ENCODE results near the gene CIART.
"Not testable (repeated sequence)": the region's sequence is repeated elsewhere in the genome, so short reads cannot be mapped to it uniquely, and the experiment has no call there.

CIART gene

DNA sequence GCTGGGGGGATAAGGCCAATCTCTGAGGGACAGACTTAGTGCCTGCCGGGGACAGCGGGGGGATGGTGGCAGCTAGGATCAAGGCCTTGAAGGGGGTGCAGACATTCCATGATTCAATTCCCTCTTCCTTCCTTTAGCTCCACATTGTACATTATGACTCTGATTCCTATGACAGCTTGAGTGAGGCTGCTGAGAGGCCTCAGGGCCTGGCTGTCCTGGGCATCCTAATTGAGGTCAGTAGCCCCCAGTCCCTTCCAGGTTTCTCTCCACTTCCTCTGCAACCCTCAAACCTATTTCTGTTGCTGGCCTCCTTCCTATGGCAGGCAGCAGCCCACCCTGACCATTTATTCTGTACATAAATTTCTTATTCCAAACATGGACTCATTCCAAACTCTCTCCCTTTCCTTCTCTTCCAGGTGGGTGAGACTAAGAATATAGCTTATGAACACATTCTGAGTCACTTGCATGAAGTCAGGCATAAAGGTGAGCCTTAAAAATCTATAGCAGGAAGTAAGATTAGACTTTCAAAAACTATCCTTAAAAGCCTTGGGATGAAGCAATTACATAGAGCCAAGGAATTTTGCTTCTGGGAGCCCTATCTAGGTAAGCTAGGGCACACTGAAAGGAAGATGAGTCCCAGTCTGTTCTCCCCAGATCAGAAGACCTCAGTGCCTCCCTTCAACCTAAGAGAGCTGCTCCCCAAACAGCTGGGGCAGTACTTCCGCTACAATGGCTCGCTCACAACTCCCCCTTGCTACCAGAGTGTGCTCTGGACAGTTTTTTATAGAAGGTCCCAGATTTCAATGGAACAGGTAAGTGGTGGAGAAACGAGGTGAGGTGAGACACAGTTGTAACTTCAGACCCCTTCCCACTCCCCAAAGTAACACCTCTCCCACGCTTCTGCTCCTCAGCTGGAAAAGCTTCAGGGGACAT lies 19.7 kb upstream of the CIART start:
- DNase-seq (ENCODE audit: low read depth in 3 of 3): no peak

DNA sequence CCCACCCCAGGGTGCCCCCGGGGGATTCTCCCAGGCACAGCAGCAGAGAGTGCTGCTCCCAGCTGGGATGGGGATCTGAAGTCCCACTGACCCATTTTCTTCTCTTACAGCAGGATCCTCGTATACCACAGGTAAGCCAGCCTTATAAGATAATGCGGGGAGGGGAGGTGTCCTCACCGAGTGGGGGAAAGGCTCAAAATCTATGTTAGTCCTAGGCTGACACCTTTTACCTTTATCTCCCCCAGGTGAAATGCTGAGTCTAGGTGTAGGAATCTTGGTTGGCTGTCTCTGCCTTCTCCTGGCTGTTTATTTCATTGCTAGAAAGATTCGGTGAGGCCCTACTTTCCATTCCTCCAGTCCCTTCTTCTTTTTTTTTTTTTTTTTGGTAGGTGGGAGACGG lies 18.8 kb upstream of the CIART start:
- DNase-seq (ENCODE audit: low read depth in 3 of 3): no peak

DNA sequence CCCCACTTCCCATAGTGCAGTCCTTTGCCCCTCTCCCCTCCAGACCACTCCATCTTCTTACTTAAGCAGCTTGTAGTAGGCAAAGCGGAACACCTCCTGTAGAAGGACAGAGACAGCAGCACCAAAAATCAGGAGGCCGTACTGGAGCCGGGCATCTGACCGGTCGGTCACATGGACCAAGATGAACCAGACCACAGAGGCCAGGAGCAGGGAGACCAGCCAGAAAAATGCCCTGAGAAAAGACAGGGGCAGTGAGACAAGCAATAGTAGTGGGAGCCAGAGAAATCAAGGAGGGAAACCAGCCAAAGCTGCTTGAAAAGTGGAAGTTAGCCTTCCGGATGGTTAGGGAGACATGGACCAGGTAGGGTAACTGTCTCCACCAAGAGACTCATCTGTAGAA lies 14.5 kb upstream of the CIART start:
- DNase-seq (ENCODE audit: low read depth in 3 of 3): no peak

DNA sequence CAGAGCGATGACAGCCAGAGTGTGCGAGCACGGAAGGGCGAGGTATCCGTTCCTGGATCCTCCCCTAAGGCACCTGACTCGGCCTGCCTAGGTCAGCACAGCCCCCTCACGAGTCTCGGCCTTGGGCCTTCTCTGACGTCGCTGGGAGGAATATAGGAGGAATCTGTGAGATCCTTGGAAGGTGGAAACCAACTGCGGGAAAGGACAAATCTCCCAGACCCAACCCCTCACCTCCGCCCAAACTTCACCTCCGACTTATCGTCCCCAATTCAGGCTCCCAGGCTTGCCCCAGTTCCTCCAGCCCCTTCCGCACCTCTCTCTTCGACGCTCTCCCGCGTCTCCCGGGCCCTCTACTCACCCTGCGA lies 14.0 kb upstream of the CIART start:
- DNase-seq (ENCODE audit: low read depth in 3 of 3): no peak

DNA sequence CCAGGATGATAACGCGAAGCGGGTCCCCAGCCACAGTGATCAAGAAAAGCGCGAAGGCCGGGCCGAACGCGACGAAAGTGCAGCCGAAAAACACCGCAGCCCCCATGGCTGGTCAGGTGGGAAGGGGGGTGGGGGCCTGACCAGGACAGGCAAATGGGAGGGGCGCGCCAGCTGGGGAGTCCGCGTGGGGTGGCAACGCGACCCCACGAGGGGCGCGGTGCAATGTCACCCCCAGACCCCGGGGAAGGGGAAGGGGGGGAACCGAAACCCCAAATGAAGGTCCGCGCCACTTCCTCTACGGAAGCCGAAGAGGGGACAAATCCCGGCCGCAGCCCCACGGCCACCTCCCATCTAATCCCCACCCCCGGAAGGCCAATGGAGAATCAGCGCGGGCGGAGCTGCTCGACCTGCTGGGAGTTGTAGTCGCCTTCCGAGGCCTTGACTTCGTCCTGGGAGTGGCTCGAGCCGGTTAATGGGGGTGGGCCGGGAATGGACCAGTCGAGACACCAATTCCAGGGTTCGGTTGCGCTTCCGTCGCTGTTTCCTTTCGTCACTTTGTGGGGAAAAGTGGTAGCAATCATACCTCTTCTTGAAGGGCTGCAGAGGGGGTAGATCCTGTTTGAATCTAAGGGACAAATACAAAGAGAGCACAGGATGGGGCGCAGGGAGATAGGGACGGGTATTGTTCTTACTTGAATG lies 13.5 kb upstream of the CIART start, which contains the start of gene APH1A:
Gene APH1A, minus strand, starts transcription at position 312 of the 699 bp plus-strand sequence. Its CDS starts 206 bp downstream, at position 106.
- DNase-seq (ENCODE audit: low read depth in 3 of 3): peak; percentile 85 to 90 (median 88)

DNA sequence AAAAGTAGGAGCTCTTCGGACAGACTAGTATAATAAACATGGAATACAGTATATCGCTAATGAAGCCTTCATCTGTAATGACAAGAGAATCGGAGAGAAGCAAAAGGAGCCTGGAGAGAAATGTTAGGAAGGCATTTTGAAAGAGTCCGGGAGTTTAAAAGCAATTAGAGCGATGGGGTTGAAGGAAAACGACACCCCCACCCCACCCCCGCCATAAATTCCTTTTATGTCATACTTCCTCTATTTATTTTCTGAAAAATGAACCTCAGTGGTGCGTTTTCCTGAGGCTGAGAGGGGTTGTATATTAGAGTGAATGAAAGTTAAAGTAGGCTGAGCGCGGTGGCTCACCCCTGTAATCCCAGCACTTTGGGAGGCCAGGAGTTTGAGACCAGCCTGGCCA lies 12.9 kb upstream of the CIART start:
- DNase-seq (ENCODE audit: low read depth in 3 of 3): no peak

DNA sequence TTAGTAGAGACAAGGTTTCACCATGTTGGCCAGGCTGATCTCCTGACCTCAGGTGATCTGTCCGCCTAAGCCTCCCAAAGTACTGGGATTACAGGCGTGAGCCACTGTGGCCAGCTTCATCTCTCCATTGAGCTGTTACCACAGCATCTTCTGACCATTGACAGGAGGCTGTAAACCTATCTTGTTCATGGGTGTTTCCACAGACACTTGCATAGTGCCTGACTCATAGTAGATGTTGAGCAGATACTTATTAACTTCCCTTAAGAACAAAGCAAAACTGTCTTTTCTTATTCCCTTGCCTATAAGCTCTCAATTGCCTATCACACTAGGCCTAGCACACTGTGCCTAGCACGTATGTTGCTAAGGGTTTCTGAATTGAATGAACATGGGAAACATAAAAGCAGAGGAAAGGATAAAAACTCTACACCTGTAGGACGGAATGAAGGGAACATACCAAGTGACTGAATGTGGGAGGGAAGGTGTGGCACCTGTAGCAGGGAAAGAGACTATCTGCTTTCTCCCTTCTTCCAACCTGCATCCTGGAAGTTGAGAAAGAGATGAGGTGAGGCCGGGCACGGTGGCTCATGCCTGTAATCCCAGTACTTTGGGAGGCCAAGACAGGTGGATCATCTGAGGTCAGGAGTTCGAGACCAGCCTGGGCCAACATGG lies 10.9 kb upstream of the CIART start:
- DNase-seq (ENCODE audit: low read depth in 3 of 3): no peak

DNA sequence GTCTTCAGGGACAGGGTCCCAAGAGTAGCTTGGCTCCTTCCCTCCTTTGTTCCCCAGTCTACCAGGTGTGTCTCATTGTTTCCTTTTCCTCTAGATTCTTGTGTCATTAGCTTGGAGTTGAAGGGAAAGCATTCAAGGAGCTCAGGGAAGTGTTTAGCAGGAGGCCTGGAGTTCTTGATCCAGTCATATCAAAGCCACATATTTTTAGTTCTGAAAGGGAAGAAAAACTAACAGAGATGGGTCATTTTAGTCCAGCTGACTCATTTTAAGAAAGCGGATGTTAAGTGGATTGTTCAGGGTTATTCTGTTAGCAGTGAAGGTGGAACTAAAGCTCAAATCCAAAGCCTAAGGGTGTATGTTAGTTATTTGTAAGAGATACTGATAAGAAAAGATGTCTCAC lies 9.0 kb upstream of the CIART start:
- no peak for DNase-seq (ENCODE audit: low read depth in 3 of 3)

DNA sequence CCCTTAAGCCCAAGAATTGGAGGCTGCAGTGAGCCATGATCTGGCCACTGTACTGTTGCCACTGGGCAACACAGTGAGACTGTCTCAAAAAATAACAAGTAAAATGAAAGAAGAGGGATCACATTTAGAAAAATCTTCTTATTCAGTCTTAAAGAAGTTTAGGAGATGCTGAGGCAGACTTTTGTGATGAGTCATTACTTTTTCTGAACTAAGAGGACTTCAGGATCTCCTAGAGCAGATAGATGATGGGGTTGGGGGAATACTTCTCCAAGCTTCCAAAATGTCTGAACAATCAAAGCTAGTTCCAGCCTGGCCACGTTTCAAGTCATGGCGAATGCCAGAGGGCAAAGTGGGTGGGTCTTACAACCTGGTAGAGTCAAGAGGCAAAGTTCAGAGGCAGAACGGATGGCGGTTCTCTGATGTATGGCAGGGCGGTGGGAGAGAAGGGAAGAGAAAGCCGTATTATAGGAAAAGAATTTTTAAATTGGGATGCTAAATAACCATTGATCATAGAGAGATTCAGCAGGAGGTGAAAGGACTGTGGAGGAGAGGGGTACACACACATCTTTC lies 2.1 kb upstream of the CIART start:
- DNase-seq (ENCODE audit: low read depth in 3 of 3): no peak

DNA sequence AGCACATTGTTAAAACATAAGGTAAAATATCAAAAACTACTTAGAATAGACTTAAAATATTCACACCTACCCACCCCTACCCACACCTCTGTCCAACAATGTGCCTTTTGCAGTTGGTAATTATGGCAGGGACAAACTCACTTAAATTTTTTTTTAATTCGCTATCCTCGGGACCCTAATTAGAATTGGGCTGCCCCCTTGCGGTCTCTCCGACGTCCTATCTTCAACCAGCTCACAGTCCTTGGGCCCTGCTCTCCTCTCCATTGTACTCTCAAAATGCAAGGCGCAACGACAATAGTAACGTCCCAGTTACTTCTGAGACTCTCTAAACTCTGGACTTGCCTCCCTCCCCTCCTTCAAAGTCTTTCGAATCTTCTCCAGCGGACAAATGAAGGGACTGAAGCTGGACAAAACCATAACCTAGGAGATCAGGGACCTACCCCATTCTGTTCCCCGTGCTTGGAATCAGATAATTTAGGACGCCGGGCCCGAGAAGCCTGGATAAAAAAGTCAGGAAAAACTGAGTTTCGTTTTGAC lies 1.1 kb upstream of the CIART start:
- DNase-seq (ENCODE audit: low read depth in 3 of 3): peak in 1 of 3 donors; percentile 37

DNA sequence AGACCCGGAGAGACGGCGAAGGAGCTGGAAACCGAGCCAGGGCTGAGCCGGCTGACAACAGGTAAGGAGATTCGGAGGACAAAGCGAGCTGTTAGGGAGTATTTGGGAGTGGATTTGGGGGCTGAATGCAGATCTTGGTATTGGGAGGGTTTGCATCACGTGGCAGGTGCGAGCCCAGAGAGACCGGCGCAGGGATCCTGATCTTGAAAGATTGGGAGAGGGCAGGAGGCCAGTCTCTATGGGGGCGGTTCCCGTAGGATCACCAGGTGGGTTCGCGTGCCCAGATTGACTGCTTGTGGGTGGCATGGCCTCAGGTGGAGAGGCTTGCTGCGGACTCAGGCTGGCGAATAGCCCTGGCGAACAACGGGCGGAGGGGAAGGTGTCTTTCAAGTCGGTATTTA lies 204 bp downstream of the CIART start:
- no peak for DNase-seq (ENCODE audit: low read depth in 3 of 3)

DNA sequence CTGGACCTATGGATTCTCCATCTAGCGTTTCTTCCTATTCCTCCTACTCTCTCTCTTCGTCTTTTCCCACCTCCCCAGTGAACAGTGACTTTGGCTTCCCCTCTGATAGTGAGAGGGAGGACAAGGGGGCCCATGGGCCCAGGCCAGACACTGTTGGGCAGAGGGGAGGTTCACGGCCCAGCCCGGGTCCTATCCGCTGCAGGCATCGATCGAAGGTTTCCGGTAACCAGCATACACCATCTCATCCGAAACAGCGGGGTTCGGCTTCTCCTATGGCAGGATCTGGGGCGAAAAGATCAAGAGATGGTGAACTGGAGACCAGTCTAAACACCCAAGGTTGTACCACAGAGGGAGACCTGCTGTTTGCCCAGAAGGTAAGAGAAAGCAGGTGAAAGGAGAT lies 906 bp downstream of the CIART start:
- no peak for DNase-seq (ENCODE audit: low read depth in 3 of 3)

DNA sequence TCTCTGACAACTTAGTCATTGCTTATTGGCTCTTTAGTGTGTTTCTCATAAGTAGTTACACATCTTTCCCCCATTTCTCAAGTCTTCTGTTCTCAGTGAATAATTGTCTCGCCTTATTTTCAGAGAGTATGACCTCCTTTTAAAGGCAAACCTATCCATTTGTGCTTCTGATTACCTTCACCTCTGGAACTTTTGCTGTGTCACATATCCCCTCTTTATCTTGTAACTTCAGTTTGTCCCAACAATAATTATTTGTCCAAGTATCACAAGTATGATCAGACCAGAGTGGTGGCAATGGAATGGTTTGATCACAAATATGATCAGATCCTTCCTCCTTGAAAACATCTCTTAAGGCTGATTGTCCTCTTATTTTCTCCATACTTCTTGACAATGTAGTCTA lies 6.0 kb downstream of the CIART start:
- no peak for DNase-seq (ENCODE audit: low read depth in 3 of 3)

DNA sequence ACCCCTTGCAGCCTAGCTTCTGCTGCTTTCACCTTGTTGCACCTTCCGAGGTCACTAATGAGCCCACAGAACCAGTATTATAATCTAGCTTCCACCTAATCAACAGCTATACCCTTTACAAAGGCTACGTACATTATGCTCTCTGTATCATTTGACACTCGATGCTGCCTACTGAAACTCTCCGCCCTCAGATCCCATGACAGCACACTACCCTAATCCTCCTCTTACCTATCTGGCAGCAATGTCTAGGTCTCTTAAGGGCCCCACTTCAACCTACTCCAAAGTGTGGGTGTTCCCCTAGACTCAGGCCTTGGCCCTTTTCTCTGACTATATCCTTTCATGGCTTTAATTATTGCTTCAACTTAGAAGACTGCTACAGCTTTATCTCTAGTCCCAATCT lies 6.5 kb downstream of the CIART start:
- no peak for DNase-seq (ENCODE audit: low read depth in 3 of 3)

DNA sequence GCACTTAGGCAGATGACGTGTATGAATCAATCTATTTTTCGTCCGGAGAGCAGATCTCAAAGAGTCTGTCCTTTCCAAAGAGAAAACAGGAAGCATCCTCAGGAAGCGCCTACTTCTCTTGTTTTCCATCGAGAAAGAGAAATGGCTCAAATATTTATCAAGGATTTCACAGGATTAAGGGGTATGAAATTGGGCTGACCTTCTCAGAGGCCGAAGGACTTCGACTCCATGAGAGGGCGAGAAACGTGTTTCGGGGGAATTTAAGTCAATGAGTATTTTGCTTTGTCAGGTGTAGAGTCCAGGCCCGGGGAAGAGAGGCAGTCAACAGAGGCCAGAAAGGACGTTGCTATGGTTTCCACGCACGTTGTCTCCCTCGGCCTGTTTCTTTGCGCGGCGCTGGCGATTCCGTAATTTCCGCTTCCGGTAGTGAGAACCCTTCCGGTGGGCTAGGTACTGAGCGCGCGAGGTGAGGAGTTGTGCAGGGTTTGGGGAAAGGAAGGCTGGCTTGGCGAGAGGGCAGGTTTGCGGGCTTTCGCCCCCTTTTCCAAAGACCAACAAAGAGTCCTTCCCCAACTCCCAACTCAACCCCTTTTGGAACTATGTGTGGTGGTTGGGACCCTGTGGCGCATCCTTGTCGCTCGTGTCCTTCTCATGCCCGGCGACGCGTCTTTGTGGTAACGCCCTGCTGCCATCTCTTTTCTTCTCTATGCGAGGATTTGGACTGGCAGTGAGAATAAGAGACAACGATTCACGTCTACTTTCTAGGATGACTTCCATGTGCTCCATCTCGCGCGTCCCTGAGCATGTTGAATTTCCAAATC lies 11.3 kb downstream of the CIART start, which contains the start of gene MRPS21:
Gene MRPS21, plus strand, starts transcription at position 429 of the 821 bp plus-strand sequence. CDS start 506 bp downstream, outside the sequence.
- DNase-seq (ENCODE audit: low read depth in 3 of 3): peak; percentile 81 to 84 (median 81)

DNA sequence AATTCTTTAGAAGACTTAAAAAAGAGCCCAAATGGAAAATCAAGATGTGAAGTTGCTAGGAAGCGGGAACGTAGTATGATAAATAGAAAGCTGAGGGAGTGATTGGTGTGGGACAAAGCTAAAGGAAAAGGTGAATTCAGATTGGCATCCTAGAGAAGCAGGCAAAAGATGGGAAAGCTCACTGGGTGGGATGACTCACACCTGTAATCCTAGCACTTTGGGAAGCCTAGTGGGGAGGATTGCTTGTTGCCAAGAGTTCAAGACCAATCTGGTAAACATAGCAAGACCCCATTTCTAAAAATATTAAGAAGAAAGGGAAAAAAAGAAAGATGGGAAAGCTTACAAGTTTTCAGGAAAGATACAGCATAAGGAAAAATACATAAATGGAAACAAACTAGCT lies 13.1 kb downstream of the CIART start:
- no peak for DNase-seq (ENCODE audit: low read depth in 3 of 3)

DNA sequence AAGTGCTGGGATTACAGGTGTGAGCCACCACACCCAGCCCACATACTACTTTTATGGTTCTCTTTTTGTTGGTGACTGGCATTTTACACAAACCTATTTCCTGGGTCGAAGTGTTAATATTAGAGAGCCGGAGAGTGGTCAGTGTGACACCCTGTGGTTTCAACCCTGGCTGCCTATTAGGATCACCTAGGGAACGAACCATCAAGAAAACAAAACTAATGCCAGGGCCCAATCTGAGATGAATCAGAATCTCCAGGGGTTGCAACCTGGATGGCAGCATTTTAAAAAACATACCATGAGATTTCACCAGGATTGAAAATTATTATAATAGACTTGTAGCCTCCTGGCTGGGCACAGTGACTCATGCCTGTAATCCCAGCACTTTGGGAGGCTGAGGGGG lies 17.4 kb downstream of the CIART start:
- no peak for DNase-seq (ENCODE audit: low read depth in 3 of 3)

DNA sequence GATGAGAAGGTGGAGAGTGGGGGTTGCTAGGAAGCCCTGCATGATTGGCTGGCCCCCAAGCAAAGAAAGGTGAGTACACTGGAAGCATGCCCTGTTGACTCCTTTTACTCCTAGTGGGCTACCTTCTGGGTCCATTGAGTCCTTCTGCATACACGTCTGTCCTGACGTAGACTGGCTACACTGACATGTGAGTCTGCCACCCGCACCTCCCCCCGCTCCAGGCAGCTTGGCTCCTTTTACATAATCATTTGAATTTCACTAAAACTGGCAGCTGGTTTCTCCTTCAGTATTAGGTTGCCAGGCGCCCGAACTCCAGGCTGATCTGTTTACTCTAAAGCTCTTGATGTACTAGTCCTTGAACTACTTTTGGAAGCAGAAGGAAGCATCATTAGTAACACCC lies 20.0 kb downstream of the CIART start:
- DNase-seq (ENCODE audit: low read depth in 3 of 3): no peak

DNA sequence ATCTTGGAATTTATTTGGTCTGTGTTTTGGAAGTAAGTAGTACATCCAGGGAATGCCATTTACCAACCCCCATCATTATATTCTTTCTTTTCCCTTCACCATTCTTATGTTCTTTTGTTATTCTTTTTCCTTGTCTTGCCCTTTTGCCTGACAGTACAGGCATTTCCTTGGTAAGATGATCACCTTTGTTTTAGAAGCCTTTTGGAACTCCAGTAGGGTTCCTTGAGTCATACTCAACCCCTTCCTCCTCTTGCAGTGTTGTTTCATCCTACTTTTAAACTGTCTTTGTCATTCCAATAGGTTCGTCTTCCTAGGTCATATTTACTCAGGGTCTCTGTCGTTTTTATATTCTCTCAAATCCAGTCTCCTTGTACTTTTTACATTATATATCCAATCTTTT lies 20.5 kb downstream of the CIART start:
- no peak for DNase-seq (ENCODE audit: low read depth in 3 of 3)

DNA sequence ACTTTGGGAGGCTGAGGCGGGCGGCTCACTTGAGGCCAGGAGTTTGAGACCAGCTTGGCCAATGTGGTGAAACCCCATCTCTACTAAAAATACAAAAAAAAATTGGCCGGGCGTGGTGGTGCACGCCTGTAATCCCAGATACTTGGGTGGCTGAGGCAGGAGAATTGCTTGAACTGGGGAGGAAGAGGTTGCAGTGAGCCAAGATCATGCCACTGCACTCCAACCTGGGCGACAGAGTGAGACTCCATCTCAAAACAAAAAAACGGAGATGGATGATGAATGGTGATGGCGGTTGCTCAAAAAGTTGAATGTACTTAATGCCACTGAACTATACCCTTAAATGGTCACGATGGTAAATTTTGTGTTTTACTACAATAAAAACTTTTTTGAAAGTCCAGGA lies 26.2 kb downstream of the CIART start:
- not testable (repeated sequence) for DNase-seq (ENCODE audit: low read depth in 3 of 3)
